ENCODE data around the gene CLIP2. TPM values are rescaled to one million over a fixed set of nuclear protein-coding genes. Genes with fewer than 3 reads are reported as not detected.
"Not testable (repeated sequence)": the region's sequence is repeated elsewhere in the genome, so short reads cannot be mapped to it uniquely, and the experiment has no call there.

The CLIP2 gene
- total and polyA plus RNA-seq, 7 donors = 20.7 to 56.4 (median 23.4) TPM

DNA sequence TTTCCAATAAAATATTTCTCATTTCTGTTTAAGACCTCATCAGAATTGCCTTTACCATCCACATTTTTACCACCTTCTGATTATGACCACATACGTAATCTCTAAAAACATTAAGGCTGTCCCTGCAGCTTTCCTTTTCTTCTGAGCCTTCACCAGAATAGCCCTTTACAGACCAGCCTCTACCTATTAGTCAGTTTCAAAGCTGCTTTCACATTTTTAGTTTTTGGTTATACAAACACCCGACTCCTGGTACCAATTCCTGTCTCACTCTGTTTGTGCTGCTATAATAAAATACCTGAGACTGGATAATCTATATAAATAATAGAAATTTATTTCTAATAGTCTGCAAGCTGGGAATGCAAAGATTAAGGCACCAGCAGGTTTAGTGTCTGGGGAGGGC is 149.1 kb downstream of the CLIP2 start:
- TF ChIP-seq POLR2AphosphoS5 (IDR thresholded peaks at IDR 0.05) (no peak), POLR2A (IDR thresholded peaks at IDR 0.05) (no peak), EP300 (IDR thresholded peaks at IDR 0.05) (no peak)
- TF ChIP-seq, protein P1, sequence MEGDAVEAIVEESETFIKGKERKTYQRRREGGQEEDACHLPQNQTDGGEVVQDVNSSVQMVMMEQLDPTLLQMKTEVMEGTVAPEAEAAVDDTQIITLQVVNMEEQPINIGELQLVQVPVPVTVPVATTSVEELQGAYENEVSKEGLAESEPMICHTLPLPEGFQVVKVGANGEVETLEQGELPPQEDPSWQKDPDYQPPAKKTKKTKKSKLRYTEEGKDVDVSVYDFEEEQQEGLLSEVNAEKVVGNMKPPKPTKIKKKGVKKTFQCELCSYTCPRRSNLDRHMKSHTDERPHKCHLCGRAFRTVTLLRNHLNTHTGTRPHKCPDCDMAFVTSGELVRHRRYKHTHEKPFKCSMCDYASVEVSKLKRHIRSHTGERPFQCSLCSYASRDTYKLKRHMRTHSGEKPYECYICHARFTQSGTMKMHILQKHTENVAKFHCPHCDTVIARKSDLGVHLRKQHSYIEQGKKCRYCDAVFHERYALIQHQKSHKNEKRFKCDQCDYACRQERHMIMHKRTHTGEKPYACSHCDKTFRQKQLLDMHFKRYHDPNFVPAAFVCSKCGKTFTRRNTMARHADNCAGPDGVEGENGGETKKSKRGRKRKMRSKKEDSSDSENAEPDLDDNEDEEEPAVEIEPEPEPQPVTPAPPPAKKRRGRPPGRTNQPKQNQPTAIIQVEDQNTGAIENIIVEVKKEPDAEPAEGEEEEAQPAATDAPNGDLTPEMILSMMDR (IDR thresholded peaks at IDR 0.05) = no peak
- Histone ChIP-seq H3K27ac (no peak overlapping the region), H3K27me3 (no peaks in the 10 kb centered on the region), H3K36me3 (no peaks in the 10 kb centered on the region), H3K9me3 (peaks cover 0 to 8% (median 3%) of the 10 kb centered on the region in 4 donors), H3K4me3 (no peak overlapping the region), H3K4me1 (no peaks in the 10 kb centered on the region)
- intact Hi-C loops (cut with DNase I) = no loop called here
- 95 to 97% methylated on average over 2 of the region's 2 CpGs for WGBS, 2 donors
- no peak for DNase-seq

DNA sequence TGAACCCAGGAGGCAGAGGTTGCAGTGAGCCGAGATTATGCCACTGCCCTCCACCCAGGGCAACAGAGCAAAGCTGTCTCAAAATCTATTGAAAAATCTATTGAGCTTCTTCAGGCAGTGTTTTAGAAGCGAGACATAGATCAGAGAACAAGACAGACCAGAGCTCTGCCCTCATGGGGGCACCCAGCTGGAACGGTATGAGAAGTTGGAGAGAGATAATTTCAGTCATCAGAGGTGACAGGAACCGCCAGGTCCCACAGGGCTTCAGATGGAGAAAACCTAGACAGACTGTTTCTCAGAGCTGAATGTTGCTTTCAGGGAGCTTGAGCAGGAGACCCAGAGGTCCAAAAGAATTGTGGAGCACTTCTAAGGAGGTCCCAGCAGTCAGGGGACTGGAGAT is 150.3 kb downstream of the CLIP2 start:
- Histone ChIP-seq H3K27ac (no peak overlapping the region), H3K9me3 (peaks cover 0 to 8% (median 3%) of the 10 kb centered on the region in 4 donors), H3K4me1 (no peaks in the 10 kb centered on the region), H3K4me3 (no peak overlapping the region), H3K36me3 (no peaks in the 10 kb centered on the region), H3K27me3 (no peaks in the 10 kb centered on the region)
- 73 to 94% methylated on average over 4 of the region's 4 CpGs for WGBS, 2 donors
- intact Hi-C loops (cut with DNase I) = no loop called here
- no peak for DNase-seq
- TF ChIP-seq POLR2A (IDR thresholded peaks at IDR 0.05) (no peak), POLR2AphosphoS5 (IDR thresholded peaks at IDR 0.05) (no peak), EP300 (IDR thresholded peaks at IDR 0.05) (no peak)
- TF ChIP-seq, protein P1 (IDR thresholded peaks at IDR 0.05) = no peak

DNA sequence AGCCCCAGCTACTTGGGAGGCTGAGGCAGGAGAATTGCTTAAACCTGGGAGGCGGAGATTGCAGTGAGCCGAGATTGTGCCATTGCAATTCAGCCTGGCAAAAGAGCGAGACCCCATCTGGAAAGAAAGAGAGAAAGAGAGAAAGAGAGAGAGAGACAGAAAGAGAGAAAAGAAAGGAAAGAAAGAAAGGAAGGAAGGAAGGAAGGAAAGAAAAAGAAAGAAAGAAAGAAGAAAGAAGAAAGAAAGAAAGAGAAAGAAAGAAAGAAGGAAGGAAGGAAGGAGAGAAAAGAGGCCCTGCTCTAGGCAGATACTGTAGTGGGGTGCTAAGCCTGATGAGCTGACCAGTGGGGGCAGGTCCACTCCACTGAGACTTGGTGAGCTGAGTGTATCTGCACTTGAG is 150.9 kb downstream of the CLIP2 start:
- WGBS, 2 donors = 97% methylated on average over 3 of the region's 3 CpGs
- intact Hi-C loops (cut with DNase I); DNase-seq; H3K4me3 ChIP-seq; H3K36me3 ChIP-seq; H3K27ac ChIP-seq; H3K4me1 ChIP-seq; H3K9me3 ChIP-seq; H3K27me3 ChIP-seq: not testable (repeated sequence)

DNA sequence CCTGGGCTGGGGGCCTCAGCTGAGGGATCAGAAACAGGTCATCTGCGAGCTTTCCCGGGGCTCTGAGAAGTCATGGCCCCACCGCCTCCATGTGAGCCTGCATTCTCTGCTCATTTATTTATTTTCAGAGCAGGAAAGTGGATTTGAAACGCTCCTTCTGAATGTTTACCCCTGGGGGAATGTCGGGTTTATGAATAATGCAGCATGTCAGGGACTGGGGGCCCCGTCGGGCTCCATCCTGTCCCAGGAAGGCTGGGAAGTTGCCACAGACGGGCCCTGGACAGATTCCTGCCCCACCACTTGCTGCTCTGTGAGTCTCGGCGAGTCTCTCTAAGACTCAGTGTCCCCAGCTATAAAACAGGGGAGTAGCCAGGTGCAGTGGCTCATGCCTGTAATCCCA is 152.6 kb downstream of the CLIP2 start:
- WGBS, 2 donors = 76 to 78% methylated on average over 10 of the region's 10 CpGs
- no peak for DNase-seq
- Histone ChIP-seq H3K9me3 (peaks cover 0 to 8% (median 3%) of the 10 kb centered on the region in 4 donors), H3K4me3 (no peak overlapping the region), H3K36me3 (no peaks in the 10 kb centered on the region), H3K27me3 (no peaks in the 10 kb centered on the region), H3K27ac (no peak overlapping the region), H3K4me1 (no peaks in the 10 kb centered on the region)
- intact Hi-C loops (cut with DNase I) = no loop called here
- no peak for TF ChIP-seq EP300 (IDR thresholded peaks at IDR 0.05)
- TF ChIP-seq POLR2AphosphoS5 (IDR thresholded peaks at IDR 0.05) = no peak
- TF ChIP-seq POLR2A (IDR thresholded peaks at IDR 0.05) = no peak
- TF ChIP-seq, protein P1 (IDR thresholded peaks at IDR 0.05) = no peak

DNA sequence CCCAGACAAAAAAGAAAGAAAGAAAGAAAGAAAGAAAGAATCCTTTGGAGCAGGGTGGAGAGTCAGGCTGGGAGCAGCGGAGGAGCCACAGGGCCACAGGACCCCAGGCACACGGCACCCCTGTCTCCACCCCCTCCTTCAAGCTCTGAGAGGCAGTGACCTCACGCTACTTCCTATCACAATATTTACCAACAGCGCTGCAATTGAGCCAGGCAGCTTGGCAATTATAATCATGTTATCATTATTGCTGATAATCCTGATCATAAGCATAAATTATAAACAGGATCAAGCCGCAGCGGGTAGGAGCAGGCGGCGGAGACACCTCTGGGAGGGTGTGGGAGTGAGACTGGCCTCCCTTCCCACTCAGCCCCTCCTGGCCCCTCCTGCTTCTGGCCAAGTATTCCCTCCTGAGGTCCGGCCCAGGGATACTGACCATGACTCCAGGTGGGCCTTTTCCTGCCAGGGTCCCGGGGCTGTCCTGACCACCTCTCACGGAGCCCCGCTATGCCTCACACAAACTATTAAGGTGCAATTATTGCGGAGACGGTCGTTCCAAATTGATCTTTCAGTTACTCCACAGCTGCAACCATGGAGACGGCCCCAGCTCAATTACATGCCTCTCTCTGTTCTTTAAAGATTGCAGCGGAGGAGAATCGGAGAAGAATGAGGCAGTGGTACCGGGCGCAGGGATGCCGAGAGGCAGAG is 154.5 kb downstream of the CLIP2 start:
- no peak for DNase-seq
- Histone ChIP-seq H3K9me3 (peaks cover 0 to 1% (median under 1%) of the 10 kb centered on the region in 4 donors), H3K27me3 (no peaks in the 10 kb centered on the region), H3K4me3 (no peak overlapping the region), H3K36me3 (no peaks in the 10 kb centered on the region), H3K4me1 (no peaks in the 10 kb centered on the region), H3K27ac (no peak overlapping the region)
- WGBS, 2 donors = 69 to 84% methylated on average over 21 of the region's 21 CpGs
- TF ChIP-seq, protein P1 (IDR thresholded peaks at IDR 0.05) = no peak
- TF ChIP-seq POLR2AphosphoS5 (IDR thresholded peaks at IDR 0.05) = no peak
- no peak for TF ChIP-seq EP300 (IDR thresholded peaks at IDR 0.05)
- TF ChIP-seq POLR2A (IDR thresholded peaks at IDR 0.05) = no peak
- intact Hi-C loops (cut with DNase I) = no loop called here

All from sigmoid colon (tissue), 7 donors.